Skin epidermis (tissue), 12 donors: ENCODE results near the gene MZT2A.
"Not testable (repeated sequence)": the region's sequence is repeated elsewhere in the genome, so short reads cannot be mapped to it uniquely, and the experiment has no call there.

Experiments
- H3K27ac ChIP-seq, 21 experiments: fragments of 200-600 bp; sonication (generic) in 11 of 21; one replicate each; pipeline ENCODE4 v1.5.0; 2020; ENCODE audit warnings: mild to moderate bottlenecking in 3 of 21, inconsistent platforms in 2 of 21, moderate library complexity in 2 of 21
- H3K4me3 ChIP-seq, 7 experiments: fragments of 200-600 bp; sonication (generic) in 2 of 7; one replicate each; pipeline ENCODE4 v1.5.0; 2020; ENCODE audit warnings: inconsistent platforms in 2 of 7, mild to moderate bottlenecking in 2 of 7, moderate library complexity in 1 of 7

The MZT2A gene

GRCh38 chr2:131476363-131476762 lies 15.8 kb downstream of the MZT2A start:
- H3K27ac ChIP-seq, H3K4me3 ChIP-seq: not testable (repeated sequence)

GRCh38 chr2:131475831-131476230 lies 16.4 kb downstream of the MZT2A start, which contains the start of gene TUBA3D:
Gene TUBA3D (plus strand): TSS chr2:131476119. CDS start chr2:131476200, 81 bp downstream.
- Histone ChIP-seq H3K27ac (no peak within 1 kb of the TSS), H3K4me3 (no peak within 1 kb of the TSS)

GRCh38 chr2:131473266-131473665 lies 18.9 kb downstream of the MZT2A start:
- not testable (repeated sequence) for H3K27ac ChIP-seq, H3K4me3 ChIP-seq

GRCh38 chr2:131471624-131472023 lies 20.6 kb downstream of the MZT2A start:
- H3K27ac ChIP-seq, H3K4me3 ChIP-seq: not testable (repeated sequence)

- H3K27ac ChIP-seq, H3K4me3 ChIP-seq: not testable (repeated sequence)
Observed at GRCh38 chr2:131470944-131471343, 21.3 kb downstream of the MZT2A start.

- H3K4me3 ChIP-seq, H3K27ac ChIP-seq: not testable (repeated sequence)
Observed at GRCh38 chr2:131467722-131468121, 24.5 kb downstream of the MZT2A start.

- not testable (repeated sequence) for H3K27ac ChIP-seq, H3K4me3 ChIP-seq
Observed at GRCh38 chr2:131454914-131455313, 37.3 kb downstream of the MZT2A start.

GRCh38 chr2:131451265-131451949 lies 40.8 kb downstream of the MZT2A start:
- not testable (repeated sequence) for H3K4me3 ChIP-seq, H3K27ac ChIP-seq

GRCh38 chr2:131447981-131448380 lies 44.2 kb downstream of the MZT2A start:
- not testable (repeated sequence) for H3K27ac ChIP-seq, H3K4me3 ChIP-seq

GRCh38 chr2:131445896-131446295 lies 46.3 kb downstream of the MZT2A start:
- H3K4me3 ChIP-seq, result no peak overlapping the region
- no peak overlapping the region for H3K27ac ChIP-seq

- H3K4me3 ChIP-seq, H3K27ac ChIP-seq: not testable (repeated sequence)
Observed at GRCh38 chr2:131445515-131445797, 46.7 kb downstream of the MZT2A start.

GRCh38 chr2:131444736-131445514 lies 47.3 kb downstream of the MZT2A start:
- not testable (repeated sequence) for H3K27ac ChIP-seq, H3K4me3 ChIP-seq

GRCh38 chr2:131440742-131441468 lies 51.3 kb downstream of the MZT2A start:
- not testable (repeated sequence) for H3K4me3 ChIP-seq, H3K27ac ChIP-seq
